ENCODE data around the gene DHCR24. TPM values are rescaled to one million over a fixed set of nuclear protein-coding genes. Genes with fewer than 3 reads are reported as not detected.
A peak's percentile ranks its signal among the peaks of the same experiment; 100 is the strongest.

The DHCR24 gene
- total and polyA plus RNA-seq, 3 experiments from 2014 or later = 2.6 to 59.8 (median 54.6) TPM

GRCh38 chr1:54807756-54808155, 79.2 kb downstream of the DHCR24 start:
- no peak for DNase-seq
- no peak overlapping the region for H3K4me3 ChIP-seq (ENCODE audit: low read length)
- CTCF ChIA-PET = no interaction called here
- H3K4me1 Mint-ChIP-seq = peaks cover 40 to 50% (median 41%) of the 10 kb centered on the region in 3 donors
- POLR2A ChIA-PET = no interaction called here
- H3K4me1 ChIP-seq (ENCODE audit: insufficient read depth, low read length) = peaks cover 29% of the 10 kb centered on the region
- H3K4me3 Mint-ChIP-seq = peak overlapping the region in 5 of 7 donors; percentile 1 to 84 (median 67)
- H3K27me3 Mint-ChIP-seq = no peaks in the 10 kb centered on the region
- H3K9me3 ChIP-seq (ENCODE audit: low read length) = no peaks in the 10 kb centered on the region
- peak overlapping the region in 7 of 8 donors; percentile 11 to 93 (median 84) for H3K27ac Mint-ChIP-seq
- H3K9me3 Mint-ChIP-seq = no peaks in the 10 kb centered on the region
- no peaks in the 10 kb centered on the region for H3K36me3 Mint-ChIP-seq
- H3K27me3 ChIP-seq (ENCODE audit: insufficient read depth, low read length, poor library complexity, severe bottlenecking) = no peaks in the 10 kb centered on the region
- no peak overlapping the region for H3K27ac ChIP-seq (ENCODE audit: low read depth, low read length)
- no peaks in the 10 kb centered on the region for H3K36me3 ChIP-seq (ENCODE audit: insufficient read depth, low read length)

GRCh38 chr1:54806931-54807611, 79.9 kb downstream of the DHCR24 start:
- CTCF ChIA-PET = interaction anchor here (0.8 kb wide), 1 partner anchor 144 kb away, joined by 3 read pairs; no protein-coding TSS in a partner anchor
- POLR2A ChIA-PET = no interaction called here
- Mint-ChIP-seq H3K27ac (peak overlapping the region in 7 of 8 donors; percentile 11 to 93 (median 84)), H3K4me1 (peaks cover 38 to 50% (median 41%) of the 10 kb centered on the region in 3 donors), H3K27me3 (no peaks in the 10 kb centered on the region), H3K4me3 (peak overlapping the region in 5 of 7 donors; percentile 1 to 84 (median 67)), H3K36me3 (no peaks in the 10 kb centered on the region), H3K9me3 (no peaks in the 10 kb centered on the region)
- no peaks in the 10 kb centered on the region for H3K27me3 ChIP-seq (ENCODE audit: insufficient read depth, low read length, poor library complexity, severe bottlenecking)
- peaks cover 29% of the 10 kb centered on the region for H3K4me1 ChIP-seq (ENCODE audit: insufficient read depth, low read length)
- no peaks in the 10 kb centered on the region for H3K9me3 ChIP-seq (ENCODE audit: low read length)
- no peak overlapping the region for H3K27ac ChIP-seq (ENCODE audit: low read depth, low read length)
- no peak overlapping the region for H3K4me3 ChIP-seq (ENCODE audit: low read length)
- H3K36me3 ChIP-seq (ENCODE audit: insufficient read depth, low read length) = no peaks in the 10 kb centered on the region
- peak in 3 of 5 donors; percentile 21 to 54 (median 27) for DNase-seq

DNA sequence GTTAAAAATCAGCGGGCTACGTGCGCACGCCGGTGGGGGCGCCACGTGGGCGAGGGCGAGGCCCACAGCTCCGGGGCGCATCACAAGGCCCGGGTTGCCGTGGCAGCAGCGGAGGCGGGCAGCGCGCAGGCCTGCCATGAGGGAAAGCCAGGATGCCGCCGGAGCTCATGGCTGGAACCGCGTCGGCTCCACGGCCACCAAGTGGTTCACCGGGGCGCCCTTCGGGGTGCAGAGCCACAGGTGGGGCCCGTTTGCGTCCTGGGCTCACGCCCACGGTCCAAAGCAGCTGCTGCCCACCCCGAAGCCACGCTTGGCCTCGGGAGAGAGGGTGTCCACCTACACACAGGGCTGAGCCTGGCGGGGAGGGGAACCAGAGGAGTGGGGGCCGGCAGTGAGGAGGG, 81.0 kb downstream of the DHCR24 start:
- no peaks in the 10 kb centered on the region for H3K9me3 ChIP-seq (ENCODE audit: low read length)
- no peaks in the 10 kb centered on the region for H3K36me3 ChIP-seq (ENCODE audit: insufficient read depth, low read length)
- Mint-ChIP-seq H3K27me3 (no peaks in the 10 kb centered on the region), H3K4me1 (peaks cover 47 to 56% (median 50%) of the 10 kb centered on the region in 3 donors), H3K36me3 (peaks cover 0 to 3% (median 0%) of the 10 kb centered on the region in 3 donors), H3K4me3 (no peak overlapping the region), H3K27ac (no peak overlapping the region), H3K9me3 (no peaks in the 10 kb centered on the region)
- H3K4me3 ChIP-seq (ENCODE audit: low read length) = no peak overlapping the region
- H3K27ac ChIP-seq (ENCODE audit: low read depth, low read length) = no peak overlapping the region
- no peaks in the 10 kb centered on the region for H3K27me3 ChIP-seq (ENCODE audit: insufficient read depth, low read length, poor library complexity, severe bottlenecking)
- peaks cover 34% of the 10 kb centered on the region for H3K4me1 ChIP-seq (ENCODE audit: insufficient read depth, low read length)
- no peak for DNase-seq
- POLR2A ChIA-PET = no interaction called here
- CTCF ChIA-PET = no interaction called here

DNA sequence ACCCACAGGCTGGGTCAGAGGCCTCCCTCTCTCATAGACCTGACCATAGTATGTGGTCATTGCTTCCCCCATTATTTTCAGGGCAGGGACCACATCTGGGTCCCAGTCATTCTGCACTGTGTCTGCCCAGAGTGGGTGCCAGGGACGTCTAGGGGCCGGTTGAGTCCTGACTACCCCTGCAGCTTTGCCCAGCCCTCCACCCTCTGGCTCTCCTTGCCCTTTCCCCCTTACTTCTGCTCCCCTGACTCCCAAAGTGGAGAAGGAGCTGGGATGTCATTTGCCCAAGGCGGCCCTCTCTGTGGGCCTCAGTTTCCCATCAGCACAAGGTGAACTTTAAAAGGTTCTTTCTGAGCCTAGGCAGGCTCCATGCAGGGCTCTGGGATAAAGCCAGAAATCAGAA, 81.5 kb downstream of the DHCR24 start:
- H3K27ac Mint-ChIP-seq = peak overlapping the region in 5 of 8 donors; percentile 35 to 89 (median 60)
- no peak overlapping the region for H3K27ac ChIP-seq (ENCODE audit: low read depth, low read length)

DNA sequence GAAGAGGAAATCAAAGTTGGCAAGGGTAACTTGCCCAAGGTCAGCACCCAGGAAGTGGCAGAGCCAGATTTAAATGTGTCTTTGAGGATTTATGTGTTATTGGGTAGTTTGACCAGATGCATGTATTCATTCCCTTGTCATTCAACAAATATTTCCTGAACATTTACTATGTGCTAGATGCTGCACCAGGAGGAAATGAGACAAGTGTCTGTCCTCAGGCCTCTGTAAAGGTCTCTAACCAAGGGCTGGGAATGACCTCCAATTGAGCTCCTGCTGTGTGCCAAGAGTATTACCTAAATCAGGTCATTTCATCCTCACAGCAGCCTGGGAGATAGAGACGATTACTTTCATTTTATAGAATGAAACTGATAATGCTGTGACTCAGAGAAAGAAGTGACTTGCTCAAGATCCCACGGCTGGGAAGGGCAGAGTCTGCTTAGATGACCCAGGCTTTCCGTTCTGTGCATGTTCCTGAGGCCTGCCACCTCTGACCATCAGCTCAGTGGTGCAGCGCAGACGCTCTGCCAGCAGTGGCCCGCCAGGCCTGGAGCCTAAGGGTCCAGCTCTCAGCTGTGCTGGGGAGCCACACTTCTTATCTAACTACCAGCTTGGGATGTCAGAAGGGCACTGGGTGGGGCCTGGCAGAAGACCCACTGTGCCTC, 82.4 kb downstream of the DHCR24 start:
- ChIA-PET POLR2A (no interaction called here), CTCF (no interaction called here)
- Histone ChIP-seq H3K36me3 (ENCODE audit: insufficient read depth, low read length) (no peaks in the 10 kb centered on the region), H3K4me1 (ENCODE audit: insufficient read depth, low read length) (peaks cover 41% of the 10 kb centered on the region), H3K4me3 (ENCODE audit: low read length) (no peak overlapping the region), H3K27me3 (ENCODE audit: insufficient read depth, low read length, poor library complexity, severe bottlenecking) (no peaks in the 10 kb centered on the region), H3K27ac (ENCODE audit: low read depth, low read length) (no peak overlapping the region), H3K9me3 (ENCODE audit: low read length) (no peaks in the 10 kb centered on the region)
- H3K9me3 Mint-ChIP-seq = no peaks in the 10 kb centered on the region
- H3K27me3 Mint-ChIP-seq = no peaks in the 10 kb centered on the region
- H3K36me3 Mint-ChIP-seq = peaks cover 0 to 5% (median 0%) of the 10 kb centered on the region in 3 donors
- H3K4me3 Mint-ChIP-seq = peak overlapping the region in 5 of 7 donors; percentile 29 to 58 (median 46)
- no peak for DNase-seq
- peak overlapping the region in 7 of 8 donors; percentile 7 to 89 (median 78) for H3K27ac Mint-ChIP-seq
- H3K4me1 Mint-ChIP-seq = peaks cover 55 to 59% (median 57%) of the 10 kb centered on the region in 3 donors

More for the DNA sequence above, 81.5 kb downstream of the DHCR24 start:
- Histone ChIP-seq H3K4me1 (ENCODE audit: insufficient read depth, low read length) (peaks cover 37% of the 10 kb centered on the region), H3K27me3 (ENCODE audit: insufficient read depth, low read length, poor library complexity, severe bottlenecking) (no peaks in the 10 kb centered on the region), H3K4me3 (ENCODE audit: low read length) (no peak overlapping the region), H3K36me3 (ENCODE audit: insufficient read depth, low read length) (no peaks in the 10 kb centered on the region), H3K9me3 (ENCODE audit: low read length) (no peaks in the 10 kb centered on the region)
- Mint-ChIP-seq H3K27me3 (no peaks in the 10 kb centered on the region), H3K4me1 (peaks cover 47 to 56% (median 50%) of the 10 kb centered on the region in 3 donors), H3K36me3 (peaks cover 0 to 3% (median 0%) of the 10 kb centered on the region in 3 donors), H3K9me3 (no peaks in the 10 kb centered on the region), H3K4me3 (peak overlapping the region in 2 of 7 donors; percentile 23 to 58)
- POLR2A ChIA-PET = no interaction called here
- CTCF ChIA-PET = no interaction called here
- no peak for DNase-seq

GRCh38 chr1:54803761-54804470, 83.1 kb downstream of the DHCR24 start:
- Mint-ChIP-seq H3K4me1 (peaks cover 62 to 66% (median 64%) of the 10 kb centered on the region in 3 donors), H3K4me3 (peak overlapping the region in 5 of 7 donors; percentile 29 to 58 (median 46)), H3K27me3 (no peaks in the 10 kb centered on the region), H3K9me3 (no peaks in the 10 kb centered on the region), H3K36me3 (peaks cover 0 to 5% (median 0%) of the 10 kb centered on the region in 3 donors), H3K27ac (peak overlapping the region in 7 of 8 donors; percentile 7 to 89 (median 79))
- Histone ChIP-seq H3K4me1 (ENCODE audit: insufficient read depth, low read length) (peaks cover 48% of the 10 kb centered on the region), H3K9me3 (ENCODE audit: low read length) (no peaks in the 10 kb centered on the region), H3K36me3 (ENCODE audit: insufficient read depth, low read length) (no peaks in the 10 kb centered on the region), H3K27ac (ENCODE audit: low read depth, low read length) (no peak overlapping the region), H3K4me3 (ENCODE audit: low read length) (no peak overlapping the region), H3K27me3 (ENCODE audit: insufficient read depth, low read length, poor library complexity, severe bottlenecking) (no peaks in the 10 kb centered on the region)
- ChIA-PET POLR2A (interaction anchor here (0.5 kb wide), 1 partner anchor 858 kb away, joined by 3 read pairs; the partner anchor contains the start of gene LRRC42), CTCF (interaction anchor here (1.4 kb wide), 1 partner anchor 305 kb away, joined by 4 read pairs; no protein-coding TSS in a partner anchor)
- no peak for DNase-seq

GRCh38 chr1:54800899-54801759, 85.9 kb downstream of the DHCR24 start, which contains the start of gene TTC22:
TTC22 (minus strand) TSS chr1:54801323; CDS start chr1:54801163, 160 bp downstream.
- Histone ChIP-seq H3K9me3 (ENCODE audit: low read length) (no peaks in the 10 kb centered on the region), H3K36me3 (ENCODE audit: insufficient read depth, low read length) (no peaks in the 10 kb centered on the region), H3K27ac (ENCODE audit: low read depth, low read length) (peak within 1 kb of the TSS; percentile 78), H3K4me1 (ENCODE audit: insufficient read depth, low read length) (peaks cover 49% of the 10 kb centered on the region), H3K27me3 (ENCODE audit: insufficient read depth, low read length, poor library complexity, severe bottlenecking) (no peaks in the 10 kb centered on the region), H3K4me3 (ENCODE audit: low read length) (peak within 1 kb of the TSS; percentile 93)
- peak within 1 kb of the TSS; percentile 90 to 98 (median 96) for H3K27ac Mint-ChIP-seq
- H3K4me3 Mint-ChIP-seq = peak within 1 kb of the TSS; percentile 94 to 99 (median 97)
- H3K4me1 Mint-ChIP-seq = peaks cover 65 to 73% (median 71%) of the 10 kb centered on the region in 3 donors
- DNase-seq = peak; percentile 54 to 81 (median 62)
- CTCF ChIA-PET = interaction anchor here (0.7 to 3.8 kb wide), 26 partner anchors 8 to 855 kb away, joined by 3 to 30 read pairs (median 5); partner anchors contain the start of genes IFT25, LRRC42 and TTC4
- H3K27me3 Mint-ChIP-seq = peaks cover 0 to 1% of the 10 kb centered on the region in 2 donors
- POLR2A ChIA-PET = interaction anchor here (0.5 to 1.2 kb wide), 5 partner anchors 9 to 856 kb away, joined by 3 to 5 read pairs (median 3); partner anchors contain the start of genes DHCR24, IFT25 and TTC4
- H3K36me3 Mint-ChIP-seq = peaks cover 0 to 17% (median 0%) of the 10 kb centered on the region in 3 donors
- no peaks in the 10 kb centered on the region for H3K9me3 Mint-ChIP-seq
